NCI-H2081 treated with DMSO at 0.1 percent for 48 hours (cell line): ENCODE measurements around the gene SLC44A4.
A peak's percentile ranks its signal among the peaks of the same experiment; 100 is the strongest.

ENCODE experiments used
- DNase-seq: peaks from one replicate; lab custom pipeline; 2025; lab: John Stamatoyannopoulos, UW

The SLC44A4 gene

GRCh38 chr6:31901415-31901952 lies 22.7 kb upstream of the SLC44A4 start:
- DNase-seq = no peak

- no peak for DNase-seq
Measured at GRCh38 chr6:31900917-31901414, 22.2 kb upstream of the SLC44A4 start.

GRCh38 chr6:31899882-31900722 lies 21.3 kb upstream of the SLC44A4 start:
- no peak for DNase-seq

- no peak for DNase-seq
Measured at GRCh38 chr6:31899215-31899614, 20.4 kb upstream of the SLC44A4 start.

- no peak for DNase-seq
Measured at GRCh38 chr6:31898383-31899011, 19.7 kb upstream of the SLC44A4 start.

GRCh38 chr6:31897612-31898382 lies 19.0 kb upstream of the SLC44A4 start, which contains the start of gene EHMT2:
EHMT2 (minus strand) TSS chr6:31897698; CDS start chr6:31897677, 21 bp downstream.
- peak; percentile 17 for DNase-seq

- no peak for DNase-seq
Measured at GRCh38 chr6:31896856-31897611, 18.2 kb upstream of the SLC44A4 start.

GRCh38 chr6:31896493-31896855 lies 17.7 kb upstream of the SLC44A4 start:
- DNase-seq = no peak

- DNase-seq = no peak
Measured at GRCh38 chr6:31892821-31893220, 14.0 kb upstream of the SLC44A4 start.

- no peak for DNase-seq
Measured at GRCh38 chr6:31889331-31889972, 10.7 kb upstream of the SLC44A4 start.

GRCh38 chr6:31888276-31889258 lies 9.8 kb upstream of the SLC44A4 start:
- DNase-seq = no peak

- DNase-seq = no peak
Measured at GRCh38 chr6:31887173-31888007, 8.6 kb upstream of the SLC44A4 start.

- no peak for DNase-seq
Measured at GRCh38 chr6:31886541-31886991, 7.8 kb upstream of the SLC44A4 start.

GRCh38 chr6:31884528-31885035 lies 5.8 kb upstream of the SLC44A4 start:
- DNase-seq = no peak

- DNase-seq = no peak
Measured at GRCh38 chr6:31883676-31884075, 4.9 kb upstream of the SLC44A4 start.

GRCh38 chr6:31882344-31882743 lies 3.5 kb upstream of the SLC44A4 start:
- DNase-seq = no peak

- DNase-seq = no peak
Measured at GRCh38 chr6:31881136-31881859, 2.5 kb upstream of the SLC44A4 start.

GRCh38 chr6:31880616-31881015 lies 1.8 kb upstream of the SLC44A4 start:
- DNase-seq = no peak
